HG03108 (cell line): ENCODE results near the gene EPG5.

ENCODE experiments used
- ATAC-seq: cut with Tn5 transposase; IDR thresholded peaks from one replicate; pipeline ENCODE4 v1.9.1; 2021; ENCODE audit warnings: moderate library complexity; ENCODE audit not compliant: unreplicated experiment

The EPG5 gene

DNA sequence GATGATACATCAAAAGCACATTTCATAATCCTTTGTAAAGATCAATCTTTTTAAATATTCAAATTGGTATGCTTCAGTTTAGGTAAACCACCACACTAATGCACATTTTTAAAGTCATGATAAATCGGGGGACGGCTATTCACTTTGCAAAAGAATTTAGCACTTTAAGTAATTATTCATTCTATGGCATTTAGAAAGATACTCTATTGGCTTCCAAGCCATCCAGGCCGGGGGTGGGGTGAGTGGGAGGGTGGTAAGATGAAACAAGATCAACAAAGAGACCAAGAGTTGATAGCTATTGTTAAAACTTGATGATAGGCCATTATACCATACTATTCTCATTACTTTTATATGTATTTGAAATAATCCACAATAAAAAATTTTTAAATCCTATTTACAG is 41.0 kb downstream of the EPG5 start:
- no peak for ATAC-seq

GRCh38 chr18:45923138-45923537 is 44.0 kb downstream of the EPG5 start:
- no peak for ATAC-seq

DNA sequence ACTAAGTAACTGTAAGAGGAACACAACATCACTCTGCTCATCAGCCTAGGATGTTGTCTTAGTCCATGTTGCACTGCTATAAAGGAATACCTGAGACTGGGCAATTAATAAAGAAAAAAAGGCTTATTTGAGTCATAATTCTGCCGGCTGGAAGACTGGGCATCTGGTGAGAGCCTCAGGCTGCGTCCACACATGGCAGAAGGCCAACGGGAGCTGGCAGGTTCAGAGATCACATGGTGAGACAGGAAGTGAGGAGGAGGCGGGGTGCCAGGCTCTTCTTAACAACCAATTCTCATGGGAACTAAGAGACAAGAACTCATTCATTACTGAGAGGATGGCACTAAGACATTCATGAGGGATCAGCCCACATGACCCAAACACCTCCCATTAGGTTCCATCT is 46.8 kb downstream of the EPG5 start:
- ATAC-seq, result no peak

GRCh38 chr18:45916302-45916701 is 50.8 kb downstream of the EPG5 start:
- no peak for ATAC-seq

DNA sequence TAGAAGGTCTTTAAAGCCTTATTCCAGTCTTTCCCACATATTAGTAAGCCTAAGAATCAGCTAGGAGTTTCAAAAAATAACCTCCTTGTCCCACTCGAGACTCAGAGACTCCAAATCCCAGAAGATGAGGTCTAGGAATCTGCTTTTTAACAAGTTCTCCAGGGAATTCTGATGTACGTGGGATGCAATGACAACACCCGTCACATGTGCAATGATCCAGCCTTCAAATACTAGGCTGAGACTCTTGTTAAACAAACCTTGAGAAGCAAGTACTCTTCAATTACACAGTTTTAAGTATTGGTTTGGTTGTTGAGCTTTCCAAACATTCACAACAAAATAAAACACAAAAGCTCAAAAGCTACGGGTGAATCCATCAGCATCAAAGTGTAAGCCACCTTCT is 53.9 kb downstream of the EPG5 start:
- ATAC-seq, result no peak

DNA sequence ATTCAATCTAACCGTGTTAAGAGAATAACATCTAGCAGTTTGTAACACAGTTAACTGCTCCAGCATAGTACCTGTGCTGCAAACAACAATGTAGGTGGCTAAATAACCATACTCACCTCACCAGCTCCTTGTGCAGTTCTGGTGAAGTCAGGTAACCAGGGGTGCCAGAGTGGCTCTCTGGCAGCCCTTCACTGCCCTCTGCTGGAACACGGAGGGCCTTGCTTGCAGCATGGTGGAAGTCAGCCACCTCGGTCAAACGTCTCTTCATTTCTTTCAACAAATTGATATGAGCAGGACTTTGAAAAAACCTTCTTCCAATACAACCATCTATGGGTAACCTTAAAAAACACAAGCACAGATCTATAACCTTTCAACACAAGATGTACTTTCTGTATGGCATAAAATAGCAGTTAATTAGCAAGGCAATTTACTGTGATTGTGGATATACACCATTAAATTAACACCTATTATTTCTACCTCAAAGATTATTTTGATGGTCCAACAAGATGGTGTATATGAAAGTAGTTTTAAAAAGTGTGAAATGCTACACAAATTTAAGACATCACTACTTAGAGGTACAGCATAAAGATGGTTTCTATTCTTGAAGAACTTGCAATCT is 56.6 kb downstream of the EPG5 start:
- peak; percentile 77 for ATAC-seq

DNA sequence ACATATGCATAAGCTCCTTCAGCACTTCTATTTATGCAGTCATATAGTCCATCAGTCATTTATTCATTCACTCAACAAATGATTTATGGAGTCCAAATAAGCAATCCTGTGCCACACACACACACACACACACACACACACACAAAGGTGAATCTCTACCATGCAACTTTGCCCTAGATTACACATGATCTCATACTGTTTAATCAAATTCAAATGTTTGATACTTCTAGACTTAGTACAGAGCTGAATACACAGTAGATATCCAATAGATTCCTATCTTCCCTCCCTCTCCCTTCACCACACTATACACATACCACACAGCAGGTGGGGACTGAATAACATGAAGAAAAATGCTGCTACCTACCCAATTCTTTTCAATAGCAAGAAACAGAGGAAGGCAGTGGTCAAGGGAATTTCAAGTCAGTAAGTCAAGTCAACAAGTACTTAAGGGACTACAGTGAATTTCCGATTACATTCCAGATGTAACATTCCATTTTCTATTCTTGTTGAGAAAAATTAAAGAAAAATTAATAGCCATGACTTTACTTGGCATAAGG is 65.4 kb downstream of the EPG5 start:
- no peak for ATAC-seq

GRCh38 chr18:45900623-45901022 is 66.5 kb downstream of the EPG5 start:
- ATAC-seq, result no peak

GRCh38 chr18:45896991-45897390 is 70.1 kb downstream of the EPG5 start:
- no peak for ATAC-seq

DNA sequence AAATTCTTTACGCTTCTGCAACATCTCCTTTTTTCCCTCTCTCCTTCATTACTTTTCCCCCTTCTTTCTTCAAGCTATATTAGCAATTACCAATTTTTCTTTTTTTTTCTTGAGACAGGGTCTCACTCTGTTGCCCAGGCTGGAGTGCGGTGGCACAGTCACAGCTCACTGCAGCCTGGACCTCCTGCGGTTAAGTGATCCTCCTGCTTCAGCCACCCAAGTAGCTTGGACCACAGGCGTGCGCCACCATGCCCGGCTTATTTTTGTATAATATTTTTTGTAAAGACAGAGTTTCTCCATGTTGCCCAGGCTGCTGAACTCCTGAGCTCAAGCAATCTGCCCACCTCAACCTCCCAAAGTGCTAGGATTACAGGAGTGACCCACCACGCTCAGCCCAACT is 70.7 kb downstream of the EPG5 start:
- ATAC-seq, result no peak

DNA sequence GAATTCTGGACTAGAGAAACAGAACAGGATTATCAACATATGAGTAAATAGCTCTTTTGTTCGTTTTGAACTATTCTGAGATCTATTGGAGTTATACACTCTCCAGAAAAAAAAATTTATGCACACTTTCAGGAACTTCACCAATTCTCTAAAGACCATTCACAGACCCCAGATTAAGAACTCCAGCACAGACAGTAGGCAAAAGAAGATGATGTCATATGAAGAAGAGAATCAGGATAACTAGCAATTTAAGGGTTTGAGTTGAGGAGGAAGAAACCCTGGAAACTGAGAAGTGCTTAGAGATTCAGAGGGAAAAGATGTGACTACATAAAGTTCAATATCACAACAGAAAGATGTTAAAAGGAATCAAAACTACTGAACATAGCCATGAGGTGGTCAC is 71.8 kb downstream of the EPG5 start:
- no peak for ATAC-seq

- ATAC-seq, result no peak
Observed at GRCh38 chr18:45894818-45895217, 72.3 kb downstream of the EPG5 start.

GRCh38 chr18:45891806-45892205 is 75.3 kb downstream of the EPG5 start:
- no peak for ATAC-seq

- no peak for ATAC-seq
Observed at GRCh38 chr18:45890606-45891005, 76.5 kb downstream of the EPG5 start.

DNA sequence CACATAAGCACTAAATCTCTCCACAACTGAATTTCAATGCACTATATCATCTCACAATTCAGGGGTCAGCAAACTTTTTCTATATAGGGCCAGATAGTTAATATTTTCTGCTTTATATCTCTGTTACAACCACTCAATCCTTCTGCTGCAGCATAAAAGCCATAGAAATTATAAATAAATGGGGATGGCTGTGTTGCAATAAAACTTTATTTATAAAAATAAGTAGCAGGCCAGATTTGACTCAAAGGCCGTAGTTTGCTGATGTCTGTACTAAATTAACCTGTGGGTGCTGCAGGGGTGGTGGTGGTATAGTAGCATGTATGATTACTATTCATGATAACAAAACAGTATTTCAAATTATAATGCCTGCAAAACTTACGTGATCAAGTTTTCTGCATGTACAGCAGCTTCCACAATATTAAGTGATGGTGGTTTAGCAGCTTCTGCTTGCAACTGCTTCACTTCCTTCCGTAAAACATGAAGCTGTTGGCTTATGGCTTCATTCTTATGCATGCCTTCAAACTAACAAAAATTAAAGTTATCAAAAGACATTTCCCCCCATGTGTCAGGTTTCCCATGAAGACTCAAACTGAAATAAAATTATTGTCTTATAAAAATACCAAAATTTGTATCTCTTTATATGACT is 77.6 kb downstream of the EPG5 start:
- no peak for ATAC-seq

DNA sequence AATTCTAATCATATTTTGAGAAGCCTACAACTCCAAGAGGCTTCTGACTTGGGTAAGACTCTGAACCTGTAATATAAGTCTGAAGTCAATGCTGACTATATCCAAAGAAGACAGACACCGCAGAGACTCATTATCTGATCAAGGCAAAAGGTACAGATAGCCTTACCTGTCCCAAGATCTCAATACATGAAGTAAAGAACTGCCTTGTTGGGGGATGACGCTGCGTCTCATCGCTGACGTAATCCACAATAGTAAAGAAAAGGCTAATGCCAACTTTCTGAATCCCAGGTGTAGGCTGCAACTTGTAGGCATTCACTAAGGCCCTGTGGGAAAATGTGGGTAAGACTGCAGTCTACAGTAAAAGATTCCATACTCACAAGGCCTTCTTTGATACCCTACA is 79.5 kb downstream of the EPG5 start:
- no peak for ATAC-seq

GRCh38 chr18:45880876-45881558 is 86.1 kb downstream of the EPG5 start:
- no peak for ATAC-seq

GRCh38 chr18:45879681-45880655 is 87.2 kb downstream of the EPG5 start:
- peak; percentile 64 for ATAC-seq

- ATAC-seq, result no peak
Observed at GRCh38 chr18:45877403-45877802, 89.7 kb downstream of the EPG5 start.

- no peak for ATAC-seq
Observed at GRCh38 chr18:45876161-45876560, 91.0 kb downstream of the EPG5 start.
